ENCODE results near the gene TNFRSF12A.
A peak's percentile ranks its signal among the peaks of the same experiment; 100 is the strongest.

TNFRSF12A gene

DNA sequence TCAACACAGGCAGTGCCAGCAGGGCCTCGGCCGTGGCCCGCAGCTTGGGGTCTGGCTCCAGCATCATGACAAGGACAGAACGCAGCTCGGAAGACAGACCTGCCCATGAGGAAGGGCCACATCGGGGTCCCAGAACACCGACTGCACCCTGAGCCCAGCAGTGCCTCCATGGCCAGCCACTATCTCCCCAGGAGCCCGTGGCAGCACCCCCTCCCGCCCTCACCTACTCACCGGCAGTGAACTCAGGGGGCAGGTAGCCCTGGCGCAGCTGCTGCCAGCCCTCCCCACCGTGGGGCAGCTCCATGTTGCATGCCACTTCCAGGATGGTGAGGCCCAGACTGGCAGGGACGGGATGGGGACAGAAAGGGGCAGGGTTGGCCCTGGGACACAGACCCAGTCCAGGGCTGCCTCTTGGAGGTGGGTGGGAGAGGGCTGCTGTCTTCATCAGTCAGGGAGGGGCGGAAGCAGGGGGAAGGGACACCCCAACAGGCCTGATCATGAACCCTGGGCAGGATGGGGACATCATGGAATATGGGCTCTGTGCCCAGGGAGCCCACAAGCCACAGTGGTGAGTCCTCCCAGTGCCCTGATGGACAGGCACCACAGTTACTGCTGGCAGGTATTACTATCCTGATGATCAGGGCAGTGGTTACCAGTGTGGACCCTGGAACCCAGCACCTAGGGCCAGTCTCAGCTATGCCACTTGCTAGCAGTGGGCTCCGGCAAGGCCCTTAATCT, 45.7 kb upstream of the TNFRSF12A start:
- DNase-seq (ENCODE audit: low read depth), result no peak
- no peak overlapping the region for H3K4me3 ChIP-seq (ENCODE audit: low read length)
- TF ChIP-seq, protein P1, sequence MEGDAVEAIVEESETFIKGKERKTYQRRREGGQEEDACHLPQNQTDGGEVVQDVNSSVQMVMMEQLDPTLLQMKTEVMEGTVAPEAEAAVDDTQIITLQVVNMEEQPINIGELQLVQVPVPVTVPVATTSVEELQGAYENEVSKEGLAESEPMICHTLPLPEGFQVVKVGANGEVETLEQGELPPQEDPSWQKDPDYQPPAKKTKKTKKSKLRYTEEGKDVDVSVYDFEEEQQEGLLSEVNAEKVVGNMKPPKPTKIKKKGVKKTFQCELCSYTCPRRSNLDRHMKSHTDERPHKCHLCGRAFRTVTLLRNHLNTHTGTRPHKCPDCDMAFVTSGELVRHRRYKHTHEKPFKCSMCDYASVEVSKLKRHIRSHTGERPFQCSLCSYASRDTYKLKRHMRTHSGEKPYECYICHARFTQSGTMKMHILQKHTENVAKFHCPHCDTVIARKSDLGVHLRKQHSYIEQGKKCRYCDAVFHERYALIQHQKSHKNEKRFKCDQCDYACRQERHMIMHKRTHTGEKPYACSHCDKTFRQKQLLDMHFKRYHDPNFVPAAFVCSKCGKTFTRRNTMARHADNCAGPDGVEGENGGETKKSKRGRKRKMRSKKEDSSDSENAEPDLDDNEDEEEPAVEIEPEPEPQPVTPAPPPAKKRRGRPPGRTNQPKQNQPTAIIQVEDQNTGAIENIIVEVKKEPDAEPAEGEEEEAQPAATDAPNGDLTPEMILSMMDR (IDR thresholded peaks at IDR 0.05; ENCODE audit: insufficient read depth, low read depth, low read length, missing control alignments), result no peak

DNA sequence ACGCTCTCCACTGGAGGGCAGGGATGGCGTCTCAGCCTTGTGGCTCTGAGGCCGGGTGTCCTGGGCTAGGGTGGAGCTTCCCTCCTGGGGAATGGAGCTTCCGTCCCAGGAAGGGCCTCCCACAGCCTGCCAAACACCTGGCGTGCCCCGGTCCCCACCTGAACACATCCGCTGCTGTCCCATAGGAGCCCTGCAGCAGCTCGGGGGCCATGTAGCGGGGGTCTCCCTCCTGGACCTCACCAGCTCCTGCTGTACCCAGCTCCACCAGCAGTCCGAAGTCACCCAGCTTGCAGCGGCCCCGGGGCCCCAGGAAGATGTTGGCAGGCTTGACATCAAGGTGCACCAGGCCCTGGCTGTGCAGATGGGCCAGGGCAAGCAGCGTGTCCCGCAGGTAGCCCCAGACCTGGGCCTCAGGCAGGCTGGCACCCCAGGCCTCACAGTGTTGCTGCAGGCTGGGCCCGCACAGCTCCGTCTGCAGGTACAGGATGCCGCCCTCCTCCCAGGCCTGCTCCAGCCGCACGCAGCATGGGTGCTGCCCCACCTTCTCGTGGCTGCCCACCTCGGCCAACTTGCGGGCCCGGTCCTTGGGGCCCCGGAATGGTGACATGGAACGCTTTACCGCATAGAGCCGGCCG, 44.9 kb upstream of the TNFRSF12A start:
- DNase-seq (ENCODE audit: low read depth), result no peak
- H3K4me3 ChIP-seq (ENCODE audit: low read length), result no peak overlapping the region
- TF ChIP-seq, protein P1 (IDR thresholded peaks at IDR 0.05; ENCODE audit: insufficient read depth, low read depth, low read length, missing control alignments), result no peak

DNA sequence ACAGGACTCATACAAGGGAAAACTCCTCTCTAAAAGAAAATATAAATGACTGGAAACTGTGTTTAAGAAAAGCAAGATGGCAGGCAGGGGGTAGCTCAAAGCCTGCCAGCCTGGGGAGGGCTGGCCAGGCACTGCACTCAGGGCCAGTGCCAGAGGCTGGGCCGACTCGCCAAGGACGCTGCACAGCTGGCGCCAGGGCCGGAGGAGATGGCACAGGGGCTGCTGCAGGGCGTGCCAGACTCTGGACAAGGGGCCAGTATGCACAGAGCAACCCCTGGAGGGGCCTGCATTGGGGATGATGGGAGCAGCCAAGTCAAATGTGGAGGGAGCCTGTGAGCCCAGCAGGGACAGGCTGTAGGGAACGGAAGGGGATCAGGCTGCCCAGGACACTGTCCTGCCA, 44.0 kb upstream of the TNFRSF12A start:
- H3K4me3 ChIP-seq (ENCODE audit: low read length), result no peak overlapping the region
- TF ChIP-seq, protein P1 (IDR thresholded peaks at IDR 0.05; ENCODE audit: insufficient read depth, low read depth, low read length, missing control alignments), result no peak
- no peak for DNase-seq (ENCODE audit: low read depth)

DNA sequence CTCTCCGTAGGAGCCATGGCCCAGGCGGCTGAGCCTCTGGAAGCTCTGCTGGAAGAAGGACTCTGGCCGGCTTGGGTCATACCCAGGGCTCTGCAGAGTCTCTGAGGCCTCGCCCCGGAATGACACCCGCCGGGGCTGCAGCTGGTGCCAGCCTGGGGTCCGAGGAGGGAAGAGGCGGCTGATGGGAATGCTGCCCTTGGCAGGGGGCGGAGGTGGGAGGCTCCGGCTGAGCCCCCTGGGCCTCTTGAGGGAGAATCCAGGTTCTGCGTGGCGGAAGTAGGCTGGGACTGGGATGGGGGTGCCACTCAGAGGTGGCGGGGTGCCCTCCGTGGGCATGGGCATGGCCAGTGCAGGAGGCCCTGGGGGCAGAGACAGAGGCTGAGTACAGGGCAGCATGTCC, 43.5 kb upstream of the TNFRSF12A start:
- DNase-seq (ENCODE audit: low read depth), result no peak
- H3K4me3 ChIP-seq (ENCODE audit: low read length), result no peak overlapping the region
- TF ChIP-seq, protein P1 (IDR thresholded peaks at IDR 0.05; ENCODE audit: insufficient read depth, low read depth, low read length, missing control alignments), result no peak

DNA sequence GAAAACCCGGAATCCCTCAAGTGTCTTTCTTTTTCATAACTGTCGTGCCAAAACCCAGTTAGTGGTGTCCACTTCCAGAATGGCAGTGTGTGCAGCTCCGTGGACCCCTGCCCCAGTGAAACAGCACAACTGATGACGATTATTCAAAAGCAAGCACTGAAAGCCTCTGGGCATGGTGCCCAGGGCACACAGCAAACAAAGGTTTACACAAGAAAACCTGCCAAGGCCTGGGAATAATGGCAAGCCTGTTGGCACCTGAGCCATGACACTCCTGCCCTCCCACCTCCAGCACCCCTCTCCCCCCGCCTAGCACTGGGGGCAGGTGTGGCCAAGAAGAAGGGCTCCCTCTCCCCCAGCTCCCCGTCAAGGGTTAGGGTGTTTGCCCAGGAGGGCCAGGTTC, 42.7 kb upstream of the TNFRSF12A start:
- TF ChIP-seq, protein P1 (IDR thresholded peaks at IDR 0.05; ENCODE audit: insufficient read depth, low read depth, low read length, missing control alignments), result no peak
- no peak overlapping the region for H3K4me3 ChIP-seq (ENCODE audit: low read length)
- no peak for DNase-seq (ENCODE audit: low read depth)

DNA sequence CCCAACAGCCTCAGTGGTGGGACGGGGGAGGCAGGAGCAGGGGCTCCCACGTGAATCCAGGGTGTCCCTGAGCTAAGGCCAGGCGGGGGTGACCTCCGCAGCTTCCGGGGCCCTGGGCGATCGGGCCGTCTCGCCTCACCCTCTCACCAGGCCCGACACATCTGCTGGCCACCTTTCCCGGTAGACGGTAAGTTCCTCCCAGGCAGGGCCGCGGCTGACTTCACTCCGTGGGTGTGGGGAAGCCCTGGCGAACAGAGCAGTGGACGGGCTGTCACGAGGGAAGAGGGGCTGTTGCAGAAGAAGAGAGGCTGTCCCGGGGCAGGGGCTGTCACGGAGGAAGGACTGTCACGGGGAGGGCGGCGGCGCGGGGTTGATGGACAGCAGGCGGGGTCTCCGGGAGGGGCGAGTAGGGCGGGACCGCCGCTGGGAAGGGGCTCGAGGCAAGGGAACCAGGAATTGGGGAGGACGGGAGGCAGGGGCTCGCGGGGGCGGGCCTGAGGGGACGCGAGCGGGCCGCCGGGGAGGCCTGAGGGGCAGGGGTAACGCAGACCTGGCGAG, 40.4 kb upstream of the TNFRSF12A start:
- DNase-seq (ENCODE audit: low read depth), result no peak
- peak overlapping the region; percentile 77 for H3K4me3 ChIP-seq (ENCODE audit: low read length)
- TF ChIP-seq, protein P1 (IDR thresholded peaks at IDR 0.05; ENCODE audit: insufficient read depth, low read depth, low read length, missing control alignments), result no peak

Data from epithelial cell of esophagus (primary cell).